Prostate gland (tissue), 2 donors: Measurements from ENCODE around the gene MUC6.

ENCODE experiments used
- CTCF ChIP-seq, 4 experiments: fragments of 200-600 bp in 2 of 4; fragments of 450-650 bp in 2 of 4; sonication (generic) in 2 of 4; IDR thresholded peaks; 1 replicate in 3 of 4; 2 replicates in 1 of 4; pipeline ENCODE4 v1.5.1; 2016 to 2019; ENCODE audit warnings: antibody characterized with exemption in 4 of 4, mild to moderate bottlenecking in 2 of 4, moderate library complexity in 2 of 4
- POLR2A ChIP-seq: fragments of 450-650 bp; IDR thresholded peaks from one replicate; pipeline ENCODE4 v1.6.1; 2016; ENCODE audit warnings: antibody characterized with exemption, mild to moderate bottlenecking
- POLR2AphosphoS5 ChIP-seq: sonication (generic); formaldehyde crosslinking; IDR thresholded peaks from one replicate; pipeline ENCODE4 v1.6.1; 2017; ENCODE audit warnings: antibody characterized with exemption

- TF ChIP-seq POLR2A (no peak), POLR2AphosphoS5 (no peak), CTCF (IDR thresholded peaks at IDR 0.05) (no peak)
Observed at GRCh38 chr11:1047595-1048156, 11.2 kb upstream of the MUC6 start.
